IgD-negative memory B cell (primary cell): ENCODE results near the gene SNCA. TPM values are rescaled to one million over a fixed set of nuclear protein-coding genes. Genes with fewer than 3 reads are reported as not detected.

Experiments
- H3K27ac Mint-ChIP-seq, 3 donors: one replicate each; pipeline ENCODE4 v1.8.0; 2020 to 2022; ENCODE audit warnings: mild to moderate bottlenecking in 3 of 3, mixed read lengths in 3 of 3, moderate library complexity in 1 of 3
- H3K27me3 Mint-ChIP-seq: one replicate; pipeline ENCODE4 v1.8.0; 2021; ENCODE audit warnings: mixed read lengths
- H3K36me3 Mint-ChIP-seq: one replicate; pipeline ENCODE4 v1.8.0; 2020; ENCODE audit warnings: mild to moderate bottlenecking, mixed read lengths
- H3K4me1 Mint-ChIP-seq, 3 donors: one replicate each; pipeline ENCODE4 v1.8.0; 2020 to 2022; ENCODE audit warnings: mixed read lengths in 3 of 3, mild to moderate bottlenecking in 1 of 3
- H3K4me3 Mint-ChIP-seq, 4 donors: one replicate each; pipeline ENCODE4 v1.8.0; 2020 to 2022; ENCODE audit warnings: mild to moderate bottlenecking in 4 of 4, mixed read lengths in 4 of 4, moderate library complexity in 3 of 4
- H3K9me3 Mint-ChIP-seq, 3 donors: one replicate each; pipeline ENCODE4 v1.8.0; 2020 to 2021; ENCODE audit warnings: mixed read lengths in 3 of 3, mild to moderate bottlenecking in 1 of 3
- polyA plus RNA-seq: library from polyadenylated mRNA; unstranded; fragments of 300-500 nt; fragmentation: Illumina TruSeq; gene quantifications from one replicate; pipeline ENCODE4 v1.2.3, GENCODE V29; 2021

Gene SNCA
- polyA plus RNA-seq, 1 donor from 2014 or later, result 0.95 TPM

DNA sequence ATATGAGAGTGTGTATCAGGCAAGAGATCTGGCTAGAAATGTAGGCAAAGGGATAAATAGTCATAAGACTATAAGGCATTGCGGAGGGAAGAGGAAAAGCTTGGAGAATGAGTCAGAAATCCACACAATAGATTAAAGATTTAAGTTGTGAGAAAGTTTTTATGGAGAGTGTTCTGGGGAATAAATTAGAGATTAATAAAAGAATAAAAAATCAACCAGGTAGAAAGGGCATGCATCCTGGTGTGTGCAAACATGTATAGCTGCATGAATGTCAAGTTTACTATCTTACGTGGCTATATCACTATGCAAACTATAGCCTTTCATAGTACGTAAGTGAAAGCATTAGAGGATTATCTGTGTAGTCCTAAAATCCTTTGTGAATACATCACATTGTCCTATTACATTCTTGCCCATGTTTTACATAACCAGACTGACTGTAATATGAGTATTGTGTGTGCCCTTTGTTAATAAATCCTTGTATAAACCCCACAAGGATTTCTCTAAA is 36.9 kb downstream of the SNCA start:
- Mint-ChIP-seq H3K36me3 (no peaks in the 10 kb centered on the region), H3K4me1 (no peaks in the 10 kb centered on the region), H3K9me3 (peaks cover 0 to 1% (median 0%) of the 10 kb centered on the region in 3 donors), H3K4me3 (no peak overlapping the region), H3K27me3 (peaks cover 2% of the 10 kb centered on the region), H3K27ac (no peak overlapping the region)

DNA sequence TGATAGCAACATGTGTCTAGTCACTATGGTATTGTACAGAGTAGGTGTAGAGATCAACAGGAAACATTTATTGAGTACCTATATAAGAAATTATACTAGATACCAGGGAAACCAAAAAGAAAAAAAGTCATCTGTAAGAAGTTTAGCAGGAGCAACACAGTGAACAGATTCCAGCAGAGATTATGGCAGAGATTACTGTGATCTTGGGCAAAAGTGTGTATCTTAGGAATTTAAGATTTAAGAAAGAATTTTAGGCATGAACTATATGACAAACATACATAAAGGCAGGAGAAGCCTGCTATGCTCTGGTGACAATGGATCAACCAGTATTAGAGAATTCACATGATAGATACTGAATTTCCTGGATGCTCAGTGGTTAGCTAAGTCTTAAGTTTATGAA is 37.9 kb downstream of the SNCA start:
- Mint-ChIP-seq H3K27me3 (peaks cover 2% of the 10 kb centered on the region), H3K4me1 (no peaks in the 10 kb centered on the region), H3K36me3 (no peaks in the 10 kb centered on the region), H3K27ac (no peak overlapping the region), H3K4me3 (no peak overlapping the region), H3K9me3 (peaks cover 0 to 1% (median 0%) of the 10 kb centered on the region in 3 donors)

- H3K27ac Mint-ChIP-seq, result no peak overlapping the region
- H3K9me3 Mint-ChIP-seq, result peaks cover 0 to 1% (median 1%) of the 10 kb centered on the region in 3 donors
- no peaks in the 10 kb centered on the region for H3K36me3 Mint-ChIP-seq
- no peaks in the 10 kb centered on the region for H3K4me1 Mint-ChIP-seq
- H3K4me3 Mint-ChIP-seq, result no peak overlapping the region
- H3K27me3 Mint-ChIP-seq, result peaks cover 2% of the 10 kb centered on the region
These were observed 39.8 kb downstream of the SNCA start for GRCh38 chr4:89797117-89797516.

GRCh38 chr4:89788206-89789072 is 48.5 kb downstream of the SNCA start:
- Mint-ChIP-seq H3K9me3 (peaks cover 0 to 2% (median 0%) of the 10 kb centered on the region in 3 donors), H3K27ac (no peak overlapping the region), H3K4me3 (no peak overlapping the region), H3K36me3 (no peaks in the 10 kb centered on the region), H3K4me1 (no peaks in the 10 kb centered on the region), H3K27me3 (peaks cover 1% of the 10 kb centered on the region)

GRCh38 chr4:89784686-89785231 is 52.2 kb downstream of the SNCA start:
- H3K27me3 Mint-ChIP-seq, result peaks cover 1% of the 10 kb centered on the region
- H3K4me1 Mint-ChIP-seq, result no peaks in the 10 kb centered on the region
- no peak overlapping the region for H3K4me3 Mint-ChIP-seq
- no peak overlapping the region for H3K27ac Mint-ChIP-seq
- H3K36me3 Mint-ChIP-seq, result no peaks in the 10 kb centered on the region
- H3K9me3 Mint-ChIP-seq, result peaks cover 0 to 2% (median 0%) of the 10 kb centered on the region in 3 donors

DNA sequence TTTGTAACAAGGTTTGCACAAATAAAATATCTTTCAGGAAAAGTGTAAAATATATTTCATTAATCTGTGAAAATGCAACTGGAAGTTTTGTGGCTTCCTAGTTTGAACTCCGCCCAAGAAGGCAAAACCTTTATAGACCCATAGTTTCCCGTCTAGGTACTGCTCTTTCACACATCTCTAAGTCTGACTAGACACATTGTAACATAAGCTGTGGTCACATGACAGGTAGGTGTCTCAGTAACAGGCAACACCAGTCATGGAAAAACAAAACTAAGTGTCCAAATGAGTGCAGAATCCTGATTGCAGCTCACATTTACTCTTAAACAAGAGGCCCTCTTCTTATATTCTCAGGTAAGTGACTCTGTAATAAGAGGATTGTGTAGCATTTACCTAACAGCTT is 55.6 kb downstream of the SNCA start:
- H3K9me3 Mint-ChIP-seq, result peaks cover 4 to 7% (median 5%) of the 10 kb centered on the region in 3 donors
- H3K27me3 Mint-ChIP-seq, result no peaks in the 10 kb centered on the region
- no peaks in the 10 kb centered on the region for H3K36me3 Mint-ChIP-seq
- no peaks in the 10 kb centered on the region for H3K4me1 Mint-ChIP-seq
- no peak overlapping the region for H3K27ac Mint-ChIP-seq
- no peak overlapping the region for H3K4me3 Mint-ChIP-seq

DNA sequence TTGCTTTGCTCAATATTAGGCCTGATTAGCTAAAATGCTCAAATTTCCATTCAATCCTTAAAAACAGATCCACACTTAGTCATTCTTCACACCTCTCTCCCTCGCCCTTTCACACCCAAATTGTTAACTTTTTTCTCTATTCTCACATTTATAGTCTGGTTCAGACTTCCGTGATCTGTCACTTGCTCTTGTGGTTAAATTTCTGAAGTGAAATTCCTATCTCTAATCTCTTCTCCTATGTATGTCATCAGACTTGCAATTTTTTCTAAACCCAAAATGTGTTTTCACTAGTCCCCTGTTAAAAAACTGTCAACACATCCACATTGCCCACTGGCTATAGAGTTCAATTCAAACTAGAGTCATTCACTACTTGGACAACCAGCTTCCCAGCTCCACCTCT is 63.2 kb downstream of the SNCA start:
- Mint-ChIP-seq H3K4me3 (no peak overlapping the region), H3K9me3 (peaks cover 3 to 5% (median 4%) of the 10 kb centered on the region in 3 donors), H3K36me3 (no peaks in the 10 kb centered on the region), H3K27me3 (no peaks in the 10 kb centered on the region), H3K27ac (no peak overlapping the region), H3K4me1 (no peaks in the 10 kb centered on the region)

DNA sequence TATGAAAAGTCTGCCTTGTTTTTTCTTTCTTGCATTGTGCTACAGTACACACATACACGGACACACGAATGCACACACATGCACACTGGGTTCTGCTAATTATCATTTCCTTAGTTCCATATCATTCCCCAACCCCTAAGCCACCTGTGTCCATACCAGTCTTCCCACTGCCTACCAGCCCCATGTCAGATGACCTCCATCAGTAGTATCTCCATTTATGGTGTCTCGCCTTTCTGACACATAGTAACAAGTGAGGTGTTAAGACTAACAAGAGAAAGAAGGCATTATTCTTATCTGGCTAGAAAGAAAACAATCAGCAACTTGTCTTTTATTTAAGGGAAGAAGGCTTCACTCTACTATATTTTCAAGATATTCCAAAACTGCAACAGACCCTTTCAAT is 67.1 kb downstream of the SNCA start:
- Mint-ChIP-seq H3K9me3 (peaks cover 0 to 8% (median 0%) of the 10 kb centered on the region in 3 donors), H3K27me3 (no peaks in the 10 kb centered on the region), H3K4me3 (no peak overlapping the region), H3K36me3 (no peaks in the 10 kb centered on the region), H3K4me1 (no peaks in the 10 kb centered on the region), H3K27ac (no peak overlapping the region)

DNA sequence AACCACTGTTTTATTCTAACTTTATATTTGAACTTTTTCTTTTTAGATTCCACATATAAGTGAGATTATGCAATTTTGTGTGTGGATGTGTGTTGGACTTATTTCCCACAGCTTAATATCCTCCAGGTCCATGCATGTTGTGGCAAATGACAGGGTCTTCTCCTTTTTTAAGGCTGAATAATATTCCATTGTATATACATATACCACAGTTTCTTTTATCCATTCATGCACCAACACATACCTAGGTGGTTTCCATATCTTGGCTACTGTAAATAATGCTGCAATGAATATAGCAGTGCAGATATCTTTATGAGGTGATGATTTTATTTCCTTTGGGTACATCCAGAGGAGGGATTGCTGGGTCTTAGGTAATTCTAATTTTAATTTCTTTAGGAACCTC is 69.0 kb downstream of the SNCA start:
- H3K4me3 Mint-ChIP-seq, result no peak overlapping the region
- H3K4me1 Mint-ChIP-seq, result no peaks in the 10 kb centered on the region
- H3K36me3 Mint-ChIP-seq, result no peaks in the 10 kb centered on the region
- peaks cover 0 to 8% (median 0%) of the 10 kb centered on the region in 3 donors for H3K9me3 Mint-ChIP-seq
- no peaks in the 10 kb centered on the region for H3K27me3 Mint-ChIP-seq
- H3K27ac Mint-ChIP-seq, result no peak overlapping the region

DNA sequence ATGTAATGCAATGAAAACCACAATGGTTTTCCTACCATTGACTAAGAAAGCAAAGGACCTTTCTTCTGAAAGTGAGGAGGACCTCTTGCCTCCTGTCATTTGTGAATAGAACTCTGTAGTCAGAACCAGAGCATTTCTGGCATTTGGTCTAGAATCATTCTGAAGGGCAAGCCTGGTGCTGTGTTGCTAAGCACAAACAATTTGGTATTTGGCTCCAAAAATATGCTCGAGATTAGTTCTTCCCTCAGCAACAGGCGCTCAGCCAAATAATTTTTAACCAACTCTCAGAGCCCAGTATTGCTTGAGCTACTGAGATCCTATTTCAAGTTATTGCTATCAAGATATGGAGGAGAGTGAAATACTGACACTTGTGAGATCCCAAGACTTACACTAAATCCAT is 71.0 kb downstream of the SNCA start:
- peaks cover 0 to 6% (median 0%) of the 10 kb centered on the region in 3 donors for H3K9me3 Mint-ChIP-seq
- no peak overlapping the region for H3K4me3 Mint-ChIP-seq
- no peaks in the 10 kb centered on the region for H3K4me1 Mint-ChIP-seq
- H3K27me3 Mint-ChIP-seq, result no peaks in the 10 kb centered on the region
- no peaks in the 10 kb centered on the region for H3K36me3 Mint-ChIP-seq
- no peak overlapping the region for H3K27ac Mint-ChIP-seq

DNA sequence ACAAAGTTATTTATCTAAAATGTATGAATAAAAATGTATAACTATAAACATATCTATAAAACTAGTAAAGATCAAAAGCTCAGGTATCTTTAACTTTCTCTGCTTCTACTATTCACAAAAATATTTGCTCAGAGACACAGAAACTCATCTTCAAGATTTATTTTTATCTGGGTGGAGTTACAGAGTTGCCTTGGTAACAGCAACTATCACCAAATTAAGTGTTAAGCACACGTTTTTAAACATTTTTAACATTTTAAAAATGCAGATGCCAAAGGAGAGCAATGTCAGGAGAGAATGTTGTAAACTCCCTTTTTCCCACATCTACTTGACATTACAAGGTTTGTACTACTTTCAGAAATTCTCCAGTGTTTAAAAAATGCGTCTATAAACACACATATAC is 71.4 kb downstream of the SNCA start:
- no peaks in the 10 kb centered on the region for H3K27me3 Mint-ChIP-seq
- no peaks in the 10 kb centered on the region for H3K4me1 Mint-ChIP-seq
- no peaks in the 10 kb centered on the region for H3K36me3 Mint-ChIP-seq
- H3K27ac Mint-ChIP-seq, result no peak overlapping the region
- H3K4me3 Mint-ChIP-seq, result no peak overlapping the region
- peaks cover 0 to 6% (median 0%) of the 10 kb centered on the region in 3 donors for H3K9me3 Mint-ChIP-seq

DNA sequence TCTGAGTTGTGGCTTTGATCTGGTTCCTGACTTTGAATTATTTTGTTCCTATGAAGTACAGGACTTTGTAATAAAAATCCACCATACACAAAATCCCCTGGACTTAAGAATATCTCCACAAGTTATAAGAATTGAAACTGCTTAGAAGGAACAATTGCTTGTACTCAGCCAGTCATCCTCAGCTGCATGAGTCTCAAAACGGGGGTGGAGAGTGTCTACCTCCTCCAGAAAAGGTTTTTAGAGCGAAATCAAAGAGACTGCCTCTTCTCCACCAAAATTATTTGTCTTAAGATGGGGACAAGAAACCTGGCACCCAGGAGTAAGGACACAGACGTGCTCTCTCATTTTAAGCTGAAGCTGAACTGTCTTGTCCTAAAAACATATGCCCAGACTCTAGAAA is 74.7 kb downstream of the SNCA start:
- H3K4me3 Mint-ChIP-seq, result no peak overlapping the region
- H3K27ac Mint-ChIP-seq, result no peak overlapping the region
- no peaks in the 10 kb centered on the region for H3K27me3 Mint-ChIP-seq
- no peaks in the 10 kb centered on the region for H3K36me3 Mint-ChIP-seq
- H3K9me3 Mint-ChIP-seq, result no peaks in the 10 kb centered on the region
- H3K4me1 Mint-ChIP-seq, result no peaks in the 10 kb centered on the region

DNA sequence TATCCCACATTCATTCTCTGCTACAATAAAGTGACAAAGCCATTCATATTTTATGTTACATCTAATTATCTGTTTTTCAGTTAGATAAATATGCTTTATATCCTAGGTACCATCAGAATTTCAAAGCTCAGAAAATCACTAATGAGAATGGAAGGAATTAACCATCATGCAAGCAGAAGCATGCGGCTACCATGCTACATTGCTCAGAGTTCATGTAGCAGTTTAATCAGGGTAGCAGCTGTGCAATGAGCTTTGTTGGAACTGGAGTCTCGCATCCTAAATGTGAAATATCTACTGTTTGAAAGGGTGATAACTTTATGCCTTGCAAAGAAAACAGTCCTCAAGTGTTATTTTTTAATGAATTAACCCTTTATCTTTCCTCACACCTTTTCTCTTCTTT is 77.5 kb downstream of the SNCA start:
- H3K4me3 Mint-ChIP-seq, result no peak overlapping the region
- no peaks in the 10 kb centered on the region for H3K27me3 Mint-ChIP-seq
- no peak overlapping the region for H3K27ac Mint-ChIP-seq
- H3K4me1 Mint-ChIP-seq, result no peaks in the 10 kb centered on the region
- H3K9me3 Mint-ChIP-seq, result no peaks in the 10 kb centered on the region
- no peaks in the 10 kb centered on the region for H3K36me3 Mint-ChIP-seq

GRCh38 chr4:89757154-89757719 is 79.7 kb downstream of the SNCA start:
- Mint-ChIP-seq H3K4me1 (no peaks in the 10 kb centered on the region), H3K36me3 (no peaks in the 10 kb centered on the region), H3K27me3 (no peaks in the 10 kb centered on the region), H3K27ac (no peak overlapping the region), H3K4me3 (no peak overlapping the region), H3K9me3 (no peaks in the 10 kb centered on the region)

DNA sequence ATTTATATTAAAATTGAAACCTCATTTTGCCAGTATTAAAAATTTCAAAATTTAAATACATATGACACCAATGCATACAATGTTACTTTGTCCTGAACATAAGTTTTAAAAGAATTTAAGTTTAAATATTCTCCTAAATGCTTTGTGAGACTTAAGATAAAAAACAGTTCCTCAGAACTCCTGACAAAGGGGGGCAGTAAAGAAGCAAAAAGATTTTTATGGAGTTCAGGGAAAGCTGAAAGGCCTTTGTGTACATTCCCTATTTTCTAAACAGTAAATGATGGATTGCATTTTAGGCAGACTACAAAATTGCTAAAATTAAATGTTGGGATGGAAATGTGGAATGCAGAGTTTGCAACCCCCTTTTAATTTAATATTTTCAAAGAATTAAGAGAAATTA is 81.7 kb downstream of the SNCA start:
- H3K27ac Mint-ChIP-seq, result no peak overlapping the region
- H3K9me3 Mint-ChIP-seq, result no peaks in the 10 kb centered on the region
- H3K27me3 Mint-ChIP-seq, result no peaks in the 10 kb centered on the region
- H3K36me3 Mint-ChIP-seq, result no peaks in the 10 kb centered on the region
- H3K4me3 Mint-ChIP-seq, result no peak overlapping the region
- no peaks in the 10 kb centered on the region for H3K4me1 Mint-ChIP-seq
